Ascending aorta (tissue), 2 donors: ENCODE measurements around the gene DTNB. TPM values are rescaled to one million over a fixed set of nuclear protein-coding genes. Genes with fewer than 3 reads are reported as not detected.

ENCODE experiments used
- DNase-seq, 2 donors: peaks; one replicate each; pipeline ENCODE4 v3.0.0-alpha.2; 2019; ENCODE audit warnings: low spot score in 2 of 2
- H3K27ac ChIP-seq, 2 donors: fragments of 200-600 bp; sonication (generic); one replicate each; pipeline ENCODE4 v1.5.1; 2016 to 2017; ENCODE audit warnings: mild to moderate bottlenecking in 1 of 2
- H3K27me3 ChIP-seq: fragments of 200-600 bp; sonication (generic); one replicate; pipeline ENCODE4 v1.5.1; 2017
- H3K36me3 ChIP-seq, 2 donors: fragments of 200-600 bp; sonication (generic); one replicate each; pipeline ENCODE4 v1.5.1; 2016
- H3K4me1 ChIP-seq, 2 donors: fragments of 200-600 bp; sonication (generic); one replicate each; pipeline ENCODE4 v1.5.1; 2016 to 2017; ENCODE audit warnings: mild to moderate bottlenecking in 1 of 2
- H3K4me3 ChIP-seq, 2 donors: fragments of 200-600 bp; sonication (generic); one replicate each; pipeline ENCODE4 v1.5.1; 2016 to 2017; ENCODE audit warnings: mild to moderate bottlenecking in 1 of 2
- H3K9me3 ChIP-seq, 2 donors: fragments of 200-600 bp; sonication (generic); one replicate each; pipeline ENCODE4 v1.5.1; 2016
- intact Hi-C: fragments of 100-400 bp; cut with DNase I; formaldehyde crosslinking; loops from one replicate; pipeline ENCODE4 v1.15.1; 2023
- total RNA-seq: library from RNA; depleted of rRNA; stranded (reverse); fragments of >200 nt; gene quantifications from one replicate; pipeline ENCODE4 v1.1.0, GENCODE V29; 2016
- TF ChIP-seq, protein P1 (sequence below), 3 experiments: fragments of 200-600 bp in 2 of 3; fragments of 450-650 bp in 1 of 3; sonication (generic) in 2 of 3; IDR thresholded peaks; one replicate each; pipeline ENCODE4 v1.5.1; 2016 to 2019; ENCODE audit warnings: antibody characterized with exemption in 3 of 3, mild to moderate bottlenecking in 1 of 3, moderate library complexity in 1 of 3

The DTNB gene
- total RNA-seq, 1 donor from 2014 or later: 22.7 TPM

GRCh38 chr2:25589676-25590205, 83.6 kb downstream of the DTNB start:
- Histone ChIP-seq H3K27me3 (no peaks in the 10 kb centered on the region), H3K4me3 (no peak overlapping the region), H3K36me3 (no peaks in the 10 kb centered on the region), H3K4me1 (no peaks in the 10 kb centered on the region), H3K9me3 (no peaks in the 10 kb centered on the region), H3K27ac (no peak overlapping the region)
- intact Hi-C loops: no loop called here
- DNase-seq: no peak
- TF ChIP-seq, protein P1, sequence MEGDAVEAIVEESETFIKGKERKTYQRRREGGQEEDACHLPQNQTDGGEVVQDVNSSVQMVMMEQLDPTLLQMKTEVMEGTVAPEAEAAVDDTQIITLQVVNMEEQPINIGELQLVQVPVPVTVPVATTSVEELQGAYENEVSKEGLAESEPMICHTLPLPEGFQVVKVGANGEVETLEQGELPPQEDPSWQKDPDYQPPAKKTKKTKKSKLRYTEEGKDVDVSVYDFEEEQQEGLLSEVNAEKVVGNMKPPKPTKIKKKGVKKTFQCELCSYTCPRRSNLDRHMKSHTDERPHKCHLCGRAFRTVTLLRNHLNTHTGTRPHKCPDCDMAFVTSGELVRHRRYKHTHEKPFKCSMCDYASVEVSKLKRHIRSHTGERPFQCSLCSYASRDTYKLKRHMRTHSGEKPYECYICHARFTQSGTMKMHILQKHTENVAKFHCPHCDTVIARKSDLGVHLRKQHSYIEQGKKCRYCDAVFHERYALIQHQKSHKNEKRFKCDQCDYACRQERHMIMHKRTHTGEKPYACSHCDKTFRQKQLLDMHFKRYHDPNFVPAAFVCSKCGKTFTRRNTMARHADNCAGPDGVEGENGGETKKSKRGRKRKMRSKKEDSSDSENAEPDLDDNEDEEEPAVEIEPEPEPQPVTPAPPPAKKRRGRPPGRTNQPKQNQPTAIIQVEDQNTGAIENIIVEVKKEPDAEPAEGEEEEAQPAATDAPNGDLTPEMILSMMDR (IDR thresholded peaks at IDR 0.05): no peak

- intact Hi-C loops: no loop called here
- Histone ChIP-seq H3K27ac (no peak overlapping the region), H3K9me3 (no peaks in the 10 kb centered on the region), H3K36me3 (no peaks in the 10 kb centered on the region), H3K4me3 (no peak overlapping the region), H3K27me3 (no peaks in the 10 kb centered on the region), H3K4me1 (no peaks in the 10 kb centered on the region)
- DNase-seq: no peak
- TF ChIP-seq, protein P1 (IDR thresholded peaks at IDR 0.05): no peak
Observed at GRCh38 chr2:25588576-25588975, 84.8 kb downstream of the DTNB start.

DNA sequence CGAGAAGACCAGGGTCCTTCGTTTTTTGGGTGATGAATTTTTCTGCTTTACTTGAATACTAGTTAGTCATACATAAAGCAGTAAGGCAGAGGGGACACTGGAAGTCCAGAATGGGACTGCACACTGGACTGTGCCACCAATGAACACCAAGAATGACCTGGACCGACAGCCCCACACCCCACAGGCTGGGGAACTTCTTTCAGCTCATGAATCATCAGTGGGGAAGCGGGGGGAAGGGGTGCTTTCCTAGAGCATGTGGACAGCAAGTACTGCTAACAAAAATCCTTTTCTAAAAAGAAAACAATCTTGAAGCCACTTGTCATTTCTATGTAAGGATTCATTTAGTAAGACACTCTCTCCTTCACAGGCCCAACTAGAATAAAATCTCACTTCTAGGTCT, 86.0 kb downstream of the DTNB start:
- Histone ChIP-seq H3K4me1 (no peaks in the 10 kb centered on the region), H3K36me3 (no peaks in the 10 kb centered on the region), H3K4me3 (no peak overlapping the region), H3K9me3 (no peaks in the 10 kb centered on the region), H3K27me3 (no peaks in the 10 kb centered on the region), H3K27ac (no peak overlapping the region)
- DNase-seq: no peak
- TF ChIP-seq, protein P1 (IDR thresholded peaks at IDR 0.05): no peak
- intact Hi-C loops: no loop called here

GRCh38 chr2:25586726-25587144, 86.6 kb downstream of the DTNB start:
- TF ChIP-seq, protein P1 (IDR thresholded peaks at IDR 0.05): no peak
- intact Hi-C loops: no loop called here
- DNase-seq: no peak

DNA sequence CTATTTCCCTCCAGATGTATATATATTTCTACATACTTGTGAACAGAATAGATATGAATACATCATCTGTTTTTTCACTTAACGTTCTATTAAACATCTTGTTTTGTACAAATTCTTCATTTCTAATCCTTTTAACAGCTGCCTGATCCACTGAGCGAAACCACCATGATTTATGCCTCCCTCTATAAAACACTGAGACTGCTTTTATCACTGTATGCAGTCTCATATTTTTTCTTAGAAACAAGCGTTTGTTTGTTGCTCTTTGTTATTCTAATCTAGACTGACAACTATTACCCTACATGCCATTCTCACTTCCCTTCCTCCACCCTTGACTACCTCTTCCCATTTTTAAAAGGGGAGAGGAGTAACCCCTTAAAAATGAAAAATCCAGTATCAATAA, 88.2 kb downstream of the DTNB start:
- Histone ChIP-seq H3K9me3 (no peaks in the 10 kb centered on the region), H3K27me3 (no peaks in the 10 kb centered on the region), H3K4me3 (no peak overlapping the region), H3K27ac (no peak overlapping the region), H3K4me1 (no peaks in the 10 kb centered on the region), H3K36me3 (no peaks in the 10 kb centered on the region)
- no peak for DNase-seq
- intact Hi-C loops: no loop called here
- TF ChIP-seq, protein P1 (IDR thresholded peaks at IDR 0.05): no peak

More at GRCh38 chr2:25586726-25587144, 86.6 kb downstream of the DTNB start:
- no peaks in the 10 kb centered on the region for H3K27me3 ChIP-seq
- H3K36me3 ChIP-seq: no peaks in the 10 kb centered on the region
- H3K4me1 ChIP-seq: no peaks in the 10 kb centered on the region
- no peak overlapping the region for H3K27ac ChIP-seq
- H3K4me3 ChIP-seq: no peak overlapping the region
- H3K9me3 ChIP-seq: no peaks in the 10 kb centered on the region
